BLaER1 (cell line): ENCODE results near the gene HPS6.
"Not testable (repeated sequence)": the region's sequence is repeated elsewhere in the genome, so short reads cannot be mapped to it uniquely, and the experiment has no call there.

Experiments used
- H3K27ac ChIP-seq: shearing (Covaris generic); formaldehyde crosslinking; 2 replicates; pipeline ENCODE4 v1.8.1; 2022
- H3K27me3 ChIP-seq: shearing (Covaris generic); formaldehyde crosslinking; 2 replicates; pipeline ENCODE4 v1.8.1; 2022
- H3K36me3 ChIP-seq: shearing (Covaris generic); formaldehyde crosslinking; 2 replicates; pipeline ENCODE4 v1.8.1; 2022
- H3K4me1 ChIP-seq: shearing (Covaris generic); formaldehyde crosslinking; 2 replicates; pipeline ENCODE4 v1.8.1; 2022
- H3K4me2 ChIP-seq: shearing (Covaris generic); formaldehyde crosslinking; 2 replicates; pipeline ENCODE4 v1.8.1; 2022
- H3K4me3 ChIP-seq: shearing (Covaris generic); formaldehyde crosslinking; 2 replicates; pipeline ENCODE4 v1.8.1; 2022
- H3K9ac ChIP-seq: shearing (Covaris generic); formaldehyde crosslinking; 2 replicates; pipeline ENCODE4 v1.8.1; 2022
- H3K9me3 ChIP-seq: shearing (Covaris generic); formaldehyde crosslinking; 2 replicates; pipeline ENCODE4 v1.8.1; 2022
- H4K20me1 ChIP-seq: shearing (Covaris generic); formaldehyde crosslinking; 2 replicates; pipeline ENCODE4 v1.8.1; 2022
- Cebpa-rat ChIP-seq: shearing (Covaris generic); IDR thresholded peaks from 2 replicates; pipeline ENCODE4 v1.8.1; 2022

The HPS6 gene

GRCh38 chr10:102045292-102045691 is 19.9 kb upstream of the HPS6 start:
- Histone ChIP-seq H3K4me2 (no peak overlapping the region), H3K27ac (no peak overlapping the region), H3K9me3 (no peaks in the 10 kb centered on the region), H3K4me1 (0 out of 2 replicates have a peak, but pooled peaks cover 5% of the 10 kb centered on the region), H3K9ac (no peak overlapping the region), H3K27me3 (no peaks in the 10 kb centered on the region), H3K4me3 (no peak overlapping the region), H3K36me3 (peaks cover 13% of the 10 kb centered on the region), H4K20me1 (peaks cover 100% of the 10 kb centered on the region)
- TF ChIP-seq Cebpa-rat = no peak

GRCh38 chr10:102046095-102046494 is 19.1 kb upstream of the HPS6 start:
- Histone ChIP-seq H3K4me1 (0 out of 2 replicates have a peak, but pooled peaks cover 5% of the 10 kb centered on the region), H3K9me3 (no peaks in the 10 kb centered on the region), H3K27me3 (no peaks in the 10 kb centered on the region), H3K9ac (no peak overlapping the region), H3K36me3 (peaks cover 21% of the 10 kb centered on the region; the same call in 1 of the 2 replicates), H3K4me3 (no peak overlapping the region), H3K4me2 (no peak overlapping the region), H4K20me1 (peaks cover 100% of the 10 kb centered on the region), H3K27ac (no peak overlapping the region)
- no peak for TF ChIP-seq Cebpa-rat

GRCh38 chr10:102054881-102055646 is 10.1 kb upstream of the HPS6 start:
- Histone ChIP-seq H3K4me2 (peak overlapping the region; percentile 85), H3K27ac (peak overlapping the region; percentile 91), H3K9ac (peak overlapping the region; percentile 88), H3K36me3 (peaks cover 21% of the 10 kb centered on the region; the same call in 1 of the 2 replicates), H3K4me3 (peak overlapping the region; percentile 87), H4K20me1 (peaks cover 53% of the 10 kb centered on the region), H3K4me1 (peaks cover 31% of the 10 kb centered on the region)
- not testable (repeated sequence) for H3K27me3 ChIP-seq, H3K9me3 ChIP-seq

GRCh38 chr10:102055647-102056419 is 9.3 kb upstream of the HPS6 start, which contains the start of gene ARMH3:
Gene ARMH3 (minus strand): TSS chr10:102056173. CDS start chr10:102040114, 16,059 bp downstream.
- peak within 1 kb of the TSS; percentile 91 for H3K27ac ChIP-seq
- TF ChIP-seq Cebpa-rat = no peak
- peaks cover 14% of the 10 kb centered on the region; the same call in 1 of the 2 replicates for H3K36me3 ChIP-seq
- peak within 1 kb of the TSS; percentile 85 for H3K4me2 ChIP-seq
- peaks cover 31% of the 10 kb centered on the region for H3K4me1 ChIP-seq
- H3K9ac ChIP-seq = peak within 1 kb of the TSS; percentile 88
- no peaks in the 10 kb centered on the region for H3K27me3 ChIP-seq
- peaks cover 46% of the 10 kb centered on the region for H4K20me1 ChIP-seq
- peak within 1 kb of the TSS; percentile 87 for H3K4me3 ChIP-seq
- no peaks in the 10 kb centered on the region for H3K9me3 ChIP-seq

- no peak overlapping the region for H3K27ac ChIP-seq
- no peak overlapping the region for H3K4me3 ChIP-seq
- H3K9ac ChIP-seq = no peak overlapping the region
- H3K4me1 ChIP-seq = peaks cover 10% of the 10 kb centered on the region
- no peaks in the 10 kb centered on the region for H3K9me3 ChIP-seq
- no peak for TF ChIP-seq Cebpa-rat
- H3K27me3 ChIP-seq = no peaks in the 10 kb centered on the region
- peaks cover 5% of the 10 kb centered on the region for H4K20me1 ChIP-seq
- no peak overlapping the region for H3K4me2 ChIP-seq
- H3K36me3 ChIP-seq = no peaks in the 10 kb centered on the region
Measured at GRCh38 chr10:102059987-102060386, 5.2 kb upstream of the HPS6 start.

- H3K4me1 ChIP-seq = peaks cover 30% of the 10 kb centered on the region
- no peaks in the 10 kb centered on the region for H3K27me3 ChIP-seq
- peaks cover 40% of the 10 kb centered on the region for H4K20me1 ChIP-seq
- H3K4me3 ChIP-seq = peak overlapping the region; percentile 90
- H3K9ac ChIP-seq = peak overlapping the region; percentile 89
- H3K9me3 ChIP-seq = no peaks in the 10 kb centered on the region
- no peak overlapping the region for H3K27ac ChIP-seq
- peaks cover 31% of the 10 kb centered on the region for H3K36me3 ChIP-seq
- no peak for TF ChIP-seq Cebpa-rat
- H3K4me2 ChIP-seq = peak overlapping the region; percentile 99
Measured at GRCh38 chr10:102064503-102064867, 664 bp upstream of the HPS6 start.

GRCh38 chr10:102065561-102066398 is 631 bp downstream of the HPS6 start:
- H3K4me1 ChIP-seq = peaks cover 30% of the 10 kb centered on the region
- peak overlapping the region; percentile 99 for H3K4me2 ChIP-seq
- H4K20me1 ChIP-seq = peaks cover 50% of the 10 kb centered on the region
- no peaks in the 10 kb centered on the region for H3K9me3 ChIP-seq
- H3K9ac ChIP-seq = peak overlapping the region; percentile 89
- no peaks in the 10 kb centered on the region for H3K27me3 ChIP-seq
- H3K36me3 ChIP-seq = peaks cover 39% of the 10 kb centered on the region
- TF ChIP-seq Cebpa-rat = no peak
- H3K27ac ChIP-seq = peak overlapping the region; percentile 90
- peak overlapping the region; percentile 90 for H3K4me3 ChIP-seq

- peaks cover 50% of the 10 kb centered on the region for H4K20me1 ChIP-seq
- H3K4me2 ChIP-seq = peak overlapping the region; percentile 99
- peak overlapping the region; percentile 90 for H3K4me3 ChIP-seq
- peaks cover 39% of the 10 kb centered on the region for H3K36me3 ChIP-seq
- H3K27me3 ChIP-seq = no peaks in the 10 kb centered on the region
- no peak for TF ChIP-seq Cebpa-rat
- H3K9ac ChIP-seq = peak overlapping the region; percentile 89
- H3K27ac ChIP-seq = peak overlapping the region; percentile 90
- peaks cover 30% of the 10 kb centered on the region for H3K4me1 ChIP-seq
- no peaks in the 10 kb centered on the region for H3K9me3 ChIP-seq
Measured at GRCh38 chr10:102066399-102067088, 1.4 kb downstream of the HPS6 start.
